Lung (tissue), 12 donors: Measurements from ENCODE around the gene SERPINA5. TPM values are rescaled to one million over a fixed set of nuclear protein-coding genes. Genes with fewer than 3 reads are reported as not detected.

Experiments
- ATAC-seq: fragments of 200-7000 bp; cut with Tn5 transposase; one replicate; pipeline ENCODE4 v1.9.1; 2020; ENCODE audit warnings: moderate number of reproducible peaks; ENCODE audit not compliant: insufficient read depth, low FRiP score
- DNase-seq, 3 donors: peaks; one replicate each; pipeline ENCODE4 v3.0.0-alpha.2; 2013 to 2017
- H3K27ac ChIP-seq, 2 donors: one replicate each; pipeline ENCODE4 v1.5.1; 2013; ENCODE audit warnings: mild to moderate bottlenecking in 2 of 2, moderate library complexity in 2 of 2, control low read depth in 1 of 2, inconsistent platforms in 1 of 2, low read depth in 1 of 2, low read length in 1 of 2
- H3K27me3 ChIP-seq, 3 donors: one replicate each; pipeline ENCODE4 v1.5.1; 2013; ENCODE audit warnings: low read length in 2 of 3; ENCODE audit not compliant: control insufficient read depth in 3 of 3, insufficient read depth in 3 of 3
- H3K36me3 ChIP-seq, 4 donors: one replicate each; pipeline ENCODE4 v1.5.1; 2013; ENCODE audit warnings: low read length in 4 of 4, mild to moderate bottlenecking in 1 of 4, moderate library complexity in 1 of 4; ENCODE audit not compliant: control insufficient read depth in 4 of 4, insufficient read depth in 4 of 4
- H3K4me1 ChIP-seq, 5 donors: one replicate each; pipeline ENCODE4 v1.5.1; 2013; ENCODE audit warnings: low read length in 5 of 5, mild to moderate bottlenecking in 2 of 5, moderate library complexity in 1 of 5; ENCODE audit not compliant: control insufficient read depth in 5 of 5, insufficient read depth in 5 of 5
- H3K4me3 ChIP-seq: one replicate; pipeline ENCODE4 v1.5.1; 2013; ENCODE audit warnings: mild to moderate bottlenecking, control low read depth, moderate library complexity
- H3K9ac ChIP-seq, 2 donors: one replicate each; pipeline ENCODE4 v1.5.1; 2013; ENCODE audit warnings: low read length in 2 of 2, control low read depth in 1 of 2; ENCODE audit not compliant: insufficient read depth in 1 of 2
- H3K9me3 ChIP-seq, 4 donors: one replicate each; pipeline ENCODE4 v1.5.1; 2013; ENCODE audit warnings: low read length in 3 of 4, mild to moderate bottlenecking in 1 of 4, moderate library complexity in 1 of 4; ENCODE audit not compliant: control insufficient read depth in 4 of 4, insufficient read depth in 3 of 4
- WGBS, 2 donors: extraction: QIAGEN DNeasy Blood & Tissue Kit; methylation state at CpG; one replicate each; pipeline ENCODE4 v1.1.7; 2013; 5-methylcytosine and 5-hydroxymethylcytosine counted together
- polyA plus RNA-seq, 2 donors: library from polyadenylated mRNA; stranded (reverse); fragments of 200-250 nt; gene quantifications; one replicate each; pipeline ENCODE4 v1.2.1, GENCODE V29; 2013
- total RNA-seq, 2 donors: library from RNA; depleted of rRNA in 1 of 2; stranded (reverse); fragments of >200 nt in 1 of 2; gene quantifications; one replicate each; pipeline ENCODE4 v1.2.1, GENCODE V29; 2014 to 2021
- TF ChIP-seq, protein P1 (sequence below): IDR thresholded peaks from 2 replicates; pipeline ENCODE4 v1.5.1; 2012; ENCODE audit warnings: mild to moderate bottlenecking; ENCODE audit errors: control extremely low read depth, extremely low read depth
- donor health status: control.
- donor health status: control.
- donor health status: Bipolar disorder and iron deficiency.
- donor health status: healthy.
- donor health status: DM: yes; HTN: yes; CAD: no.

Gene SERPINA5
- total and polyA plus RNA-seq, 4 donors: 0.14 to 4.3 (median 0.52) TPM; not detected in 1

GRCh38 chr14:94624537-94625352 lies 43.5 kb downstream of the SERPINA5 start:
- H3K36me3 ChIP-seq: no peaks in the 10 kb centered on the region
- DNase-seq: no peak
- H3K9me3 ChIP-seq: peaks cover 0 to 2% (median 0%) of the 10 kb centered on the region in 4 donors
- H3K27me3 ChIP-seq: no peaks in the 10 kb centered on the region
- H3K27ac ChIP-seq: no peak overlapping the region
- WGBS, 2 donors: 84 to 86% methylated on average over 10 of the region's 10 CpGs
- no peaks in the 10 kb centered on the region for H3K4me1 ChIP-seq
- no peak for ATAC-seq
- TF ChIP-seq, protein P1, sequence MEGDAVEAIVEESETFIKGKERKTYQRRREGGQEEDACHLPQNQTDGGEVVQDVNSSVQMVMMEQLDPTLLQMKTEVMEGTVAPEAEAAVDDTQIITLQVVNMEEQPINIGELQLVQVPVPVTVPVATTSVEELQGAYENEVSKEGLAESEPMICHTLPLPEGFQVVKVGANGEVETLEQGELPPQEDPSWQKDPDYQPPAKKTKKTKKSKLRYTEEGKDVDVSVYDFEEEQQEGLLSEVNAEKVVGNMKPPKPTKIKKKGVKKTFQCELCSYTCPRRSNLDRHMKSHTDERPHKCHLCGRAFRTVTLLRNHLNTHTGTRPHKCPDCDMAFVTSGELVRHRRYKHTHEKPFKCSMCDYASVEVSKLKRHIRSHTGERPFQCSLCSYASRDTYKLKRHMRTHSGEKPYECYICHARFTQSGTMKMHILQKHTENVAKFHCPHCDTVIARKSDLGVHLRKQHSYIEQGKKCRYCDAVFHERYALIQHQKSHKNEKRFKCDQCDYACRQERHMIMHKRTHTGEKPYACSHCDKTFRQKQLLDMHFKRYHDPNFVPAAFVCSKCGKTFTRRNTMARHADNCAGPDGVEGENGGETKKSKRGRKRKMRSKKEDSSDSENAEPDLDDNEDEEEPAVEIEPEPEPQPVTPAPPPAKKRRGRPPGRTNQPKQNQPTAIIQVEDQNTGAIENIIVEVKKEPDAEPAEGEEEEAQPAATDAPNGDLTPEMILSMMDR: no peak
- no peak overlapping the region for H3K9ac ChIP-seq
- H3K4me3 ChIP-seq: no peak overlapping the region

- TF ChIP-seq, protein P1: no peak
- no peak for DNase-seq
- ATAC-seq: no peak
Observed at GRCh38 chr14:94625353-94625635, 44.1 kb downstream of the SERPINA5 start.

DNA sequence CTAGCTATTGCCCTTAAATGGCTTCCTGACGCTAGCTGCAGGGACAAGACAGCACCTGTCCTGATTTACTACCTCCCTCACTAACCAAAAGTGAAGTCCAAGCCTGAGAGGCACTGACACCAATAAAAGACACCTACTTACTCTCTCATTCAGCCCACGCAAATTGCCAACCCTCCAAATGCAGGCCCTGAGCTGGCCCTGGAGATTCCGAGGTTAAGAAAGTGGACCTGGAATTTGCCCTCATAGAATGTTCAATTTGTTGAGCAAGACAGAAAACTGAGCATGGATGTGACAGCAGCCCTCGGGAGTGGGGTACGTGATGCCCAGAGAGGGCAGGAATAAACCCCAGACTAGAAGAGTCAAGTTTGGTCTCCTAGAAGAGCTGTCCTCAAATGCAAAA lies 47.4 kb downstream of the SERPINA5 start:
- DNase-seq (no peak), ATAC-seq (no peak)
- H3K4me3 ChIP-seq: no peak overlapping the region
- TF ChIP-seq, protein P1: no peak
- no peaks in the 10 kb centered on the region for H3K36me3 ChIP-seq
- peaks cover 0 to 9% (median 0%) of the 10 kb centered on the region in 4 donors for H3K9me3 ChIP-seq
- 85 to 86% methylated on average over 5 of the region's 5 CpGs for WGBS, 2 donors
- H3K27me3 ChIP-seq: no peaks in the 10 kb centered on the region
- H3K4me1 ChIP-seq: no peaks in the 10 kb centered on the region
- H3K9ac ChIP-seq: no peak overlapping the region
- no peak overlapping the region for H3K27ac ChIP-seq

More at GRCh38 chr14:94625353-94625635, 44.1 kb downstream of the SERPINA5 start:
- Histone ChIP-seq H3K9me3 (peaks cover 0 to 2% (median 0%) of the 10 kb centered on the region in 4 donors), H3K27me3 (no peaks in the 10 kb centered on the region), H3K4me1 (no peaks in the 10 kb centered on the region), H3K9ac (no peak overlapping the region), H3K4me3 (no peak overlapping the region), H3K27ac (no peak overlapping the region), H3K36me3 (no peaks in the 10 kb centered on the region)
- 71 to 75% methylated on average over 2 of the region's 2 CpGs for WGBS, 2 donors
